B cell (primary cell): ENCODE data around the gene CCL24.

Experiments
- EZH2 ChIP-seq: IDR thresholded peaks from 2 replicates; pipeline ENCODE4 v1.6.1; 2012; ENCODE audit warnings: borderline replicate concordance, low read depth, mild to moderate bottlenecking, moderate library complexity, low read length; ENCODE audit not compliant: insufficient read depth, poor library complexity, severe bottlenecking
- TF ChIP-seq, protein P1 (sequence below): fragments of 200-600 bp; IDR thresholded peaks from one replicate; pipeline ENCODE4 v1.8.0; 2022; ENCODE audit warnings: antibody characterized with exemption, mild to moderate bottlenecking

DNA sequence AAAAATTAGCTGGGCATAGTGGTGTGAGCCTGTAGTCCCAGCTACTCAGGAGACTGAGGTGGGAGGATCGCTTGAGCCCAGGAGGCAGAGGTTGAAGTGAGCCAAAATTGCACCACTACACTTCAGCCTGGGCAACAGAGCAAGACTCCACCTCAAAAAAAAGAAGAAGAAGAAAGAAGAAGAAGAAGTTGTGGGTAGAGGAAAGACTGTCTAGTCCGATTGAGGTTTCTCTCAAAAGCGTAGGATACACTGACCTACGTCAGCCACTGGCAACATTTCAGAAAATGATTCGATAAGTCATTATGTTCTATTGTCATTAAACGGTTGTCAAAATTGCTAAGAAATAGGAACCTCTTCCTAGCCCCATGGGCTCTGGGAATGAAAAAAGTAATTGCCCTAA is 42.9 kb upstream of the CCL24 start:
- TF ChIP-seq, protein P1, sequence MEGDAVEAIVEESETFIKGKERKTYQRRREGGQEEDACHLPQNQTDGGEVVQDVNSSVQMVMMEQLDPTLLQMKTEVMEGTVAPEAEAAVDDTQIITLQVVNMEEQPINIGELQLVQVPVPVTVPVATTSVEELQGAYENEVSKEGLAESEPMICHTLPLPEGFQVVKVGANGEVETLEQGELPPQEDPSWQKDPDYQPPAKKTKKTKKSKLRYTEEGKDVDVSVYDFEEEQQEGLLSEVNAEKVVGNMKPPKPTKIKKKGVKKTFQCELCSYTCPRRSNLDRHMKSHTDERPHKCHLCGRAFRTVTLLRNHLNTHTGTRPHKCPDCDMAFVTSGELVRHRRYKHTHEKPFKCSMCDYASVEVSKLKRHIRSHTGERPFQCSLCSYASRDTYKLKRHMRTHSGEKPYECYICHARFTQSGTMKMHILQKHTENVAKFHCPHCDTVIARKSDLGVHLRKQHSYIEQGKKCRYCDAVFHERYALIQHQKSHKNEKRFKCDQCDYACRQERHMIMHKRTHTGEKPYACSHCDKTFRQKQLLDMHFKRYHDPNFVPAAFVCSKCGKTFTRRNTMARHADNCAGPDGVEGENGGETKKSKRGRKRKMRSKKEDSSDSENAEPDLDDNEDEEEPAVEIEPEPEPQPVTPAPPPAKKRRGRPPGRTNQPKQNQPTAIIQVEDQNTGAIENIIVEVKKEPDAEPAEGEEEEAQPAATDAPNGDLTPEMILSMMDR, result no peak
- TF ChIP-seq EZH2, result no peak
